ENCODE data around the gene CAPS.

The CAPS gene

DNA sequence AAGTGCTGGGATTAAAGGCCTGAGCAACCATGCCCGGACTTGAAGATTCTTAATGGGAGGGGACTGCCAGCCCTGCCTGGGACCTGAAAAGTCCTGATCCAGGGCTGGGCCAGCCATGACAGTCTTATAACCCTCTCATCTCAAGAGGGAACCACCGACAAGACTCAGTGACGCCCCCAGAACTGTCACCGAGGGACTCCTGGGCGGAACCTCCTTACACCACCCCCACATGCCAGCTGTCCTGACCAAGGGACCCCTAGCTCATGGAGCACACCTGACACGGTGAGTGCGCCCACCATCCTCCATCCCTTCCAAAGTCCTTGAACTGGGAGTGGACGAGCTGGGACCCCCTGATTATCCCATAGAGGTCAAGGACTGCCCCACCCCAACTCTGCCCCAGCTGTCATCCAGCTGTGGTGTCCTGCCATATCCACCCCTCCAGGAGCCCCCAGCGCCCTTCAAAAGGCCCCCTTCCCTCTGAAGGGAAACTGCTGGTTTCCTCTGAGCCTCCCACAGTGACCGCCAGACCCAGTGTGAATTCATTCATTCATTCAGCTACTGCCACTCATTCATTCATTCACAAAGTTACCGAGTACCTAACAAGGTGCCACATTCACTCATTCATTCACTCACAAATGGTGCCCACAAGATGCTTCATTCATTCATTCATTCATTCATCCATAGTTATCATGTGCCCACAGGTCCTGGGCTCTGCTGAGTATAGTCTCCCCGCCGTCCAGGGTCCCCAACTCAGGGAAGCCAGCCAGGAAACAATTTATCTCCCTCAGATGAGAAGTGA is 14.1 kb upstream of the CAPS start:
- no peak overlapping the region for H3K27ac ChIP-seq
- no peak for TF ChIP-seq ZFX (IDR thresholded peaks at IDR 0.05; ENCODE audit: borderline replicate concordance)
- TF ChIP-seq, protein P1, sequence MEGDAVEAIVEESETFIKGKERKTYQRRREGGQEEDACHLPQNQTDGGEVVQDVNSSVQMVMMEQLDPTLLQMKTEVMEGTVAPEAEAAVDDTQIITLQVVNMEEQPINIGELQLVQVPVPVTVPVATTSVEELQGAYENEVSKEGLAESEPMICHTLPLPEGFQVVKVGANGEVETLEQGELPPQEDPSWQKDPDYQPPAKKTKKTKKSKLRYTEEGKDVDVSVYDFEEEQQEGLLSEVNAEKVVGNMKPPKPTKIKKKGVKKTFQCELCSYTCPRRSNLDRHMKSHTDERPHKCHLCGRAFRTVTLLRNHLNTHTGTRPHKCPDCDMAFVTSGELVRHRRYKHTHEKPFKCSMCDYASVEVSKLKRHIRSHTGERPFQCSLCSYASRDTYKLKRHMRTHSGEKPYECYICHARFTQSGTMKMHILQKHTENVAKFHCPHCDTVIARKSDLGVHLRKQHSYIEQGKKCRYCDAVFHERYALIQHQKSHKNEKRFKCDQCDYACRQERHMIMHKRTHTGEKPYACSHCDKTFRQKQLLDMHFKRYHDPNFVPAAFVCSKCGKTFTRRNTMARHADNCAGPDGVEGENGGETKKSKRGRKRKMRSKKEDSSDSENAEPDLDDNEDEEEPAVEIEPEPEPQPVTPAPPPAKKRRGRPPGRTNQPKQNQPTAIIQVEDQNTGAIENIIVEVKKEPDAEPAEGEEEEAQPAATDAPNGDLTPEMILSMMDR (IDR thresholded peaks at IDR 0.05): no peak

DNA sequence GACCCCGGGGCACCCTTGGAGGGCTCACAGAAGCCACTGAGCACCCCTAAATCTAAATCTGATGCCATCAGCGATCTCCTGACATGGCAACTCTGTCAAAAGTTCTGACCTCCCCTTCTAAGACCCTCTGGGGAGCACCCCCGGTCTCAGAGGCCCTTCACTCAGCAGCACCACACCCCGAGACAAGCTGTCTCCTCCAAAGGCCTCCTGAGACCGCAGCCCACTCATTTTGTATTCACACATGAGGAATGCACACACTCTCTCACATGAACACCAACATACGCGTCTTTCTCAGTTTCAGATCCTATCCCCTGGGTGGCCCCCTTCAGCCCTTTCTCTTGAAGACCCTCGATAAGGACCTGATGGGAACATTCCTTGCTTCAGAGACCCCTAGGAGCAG is 13.1 kb upstream of the CAPS start:
- no peak overlapping the region for H3K27ac ChIP-seq
- TF ChIP-seq, protein P1 (IDR thresholded peaks at IDR 0.05): no peak
- TF ChIP-seq ZFX (IDR thresholded peaks at IDR 0.05; ENCODE audit: borderline replicate concordance): no peak

DNA sequence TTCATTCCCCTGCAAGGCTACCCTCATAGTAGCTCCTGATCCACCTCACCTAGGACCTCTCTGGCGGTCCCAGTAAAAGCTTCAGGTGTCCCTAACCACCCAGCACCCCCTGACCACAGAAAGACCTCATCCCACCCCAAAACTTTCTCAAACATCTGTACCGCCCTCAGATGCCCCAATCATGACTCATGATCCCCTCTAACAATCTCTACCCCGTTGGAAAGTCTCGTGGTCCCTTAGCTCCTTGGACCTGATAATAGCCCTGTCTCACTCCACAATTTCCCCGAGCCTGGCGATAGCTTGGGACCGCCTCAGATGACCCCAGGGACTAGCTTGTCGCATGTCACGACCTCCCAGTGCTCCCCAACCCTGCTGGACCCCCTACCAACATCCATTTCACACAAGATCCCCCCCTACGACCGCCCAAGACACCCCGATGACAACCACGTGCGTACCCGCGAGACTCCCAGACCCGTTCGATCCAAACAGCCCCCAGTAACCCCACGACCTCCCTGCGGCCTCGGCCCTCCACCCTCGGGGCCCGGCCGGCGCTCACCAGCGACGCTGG is 10.9 kb upstream of the CAPS start:
- TF ChIP-seq, protein P1 (IDR thresholded peaks at IDR 0.05): no peak
- TF ChIP-seq ZFX (IDR thresholded peaks at IDR 0.05; ENCODE audit: borderline replicate concordance): no peak
- peak overlapping the region; percentile 90 for H3K27ac ChIP-seq

DNA sequence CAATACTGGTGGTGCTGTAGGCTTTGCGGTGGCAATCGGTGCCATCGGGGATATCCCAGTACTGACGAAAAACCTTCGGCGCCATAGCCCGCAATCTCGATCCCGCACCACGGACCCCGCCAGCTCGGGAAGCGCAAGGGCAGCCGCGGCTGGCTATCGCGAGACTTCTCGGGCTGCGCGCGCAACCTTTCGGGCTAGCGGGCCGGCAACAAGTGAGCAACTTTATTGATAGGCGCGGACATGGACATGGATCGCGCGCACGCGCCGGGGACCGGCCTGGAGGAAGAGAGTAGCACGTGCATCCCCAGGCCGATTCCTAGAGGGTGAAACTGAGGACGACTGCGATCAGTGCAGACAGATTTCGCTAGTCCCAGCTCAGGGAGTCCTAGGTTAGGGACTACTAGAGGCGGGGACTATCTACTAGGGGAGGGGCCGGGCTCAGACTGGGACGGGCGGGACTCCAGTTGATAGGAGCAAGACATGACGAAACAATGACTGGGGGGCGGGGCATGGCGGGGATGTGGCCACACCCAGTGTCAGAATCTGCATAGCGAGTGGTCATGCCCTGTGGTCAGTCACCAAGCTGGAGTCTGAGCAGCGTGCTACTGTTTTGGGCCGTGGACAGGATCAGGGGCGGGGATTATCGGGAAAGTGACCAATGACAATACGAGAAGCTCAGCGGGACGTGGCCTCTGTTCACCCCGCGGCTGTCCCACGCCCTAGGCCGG is 10.3 kb upstream of the CAPS start, which contains the start of gene NDUFA11:
Gene NDUFA11, minus strand, starts transcription at position 167 of the 728 bp plus-strand sequence. Its CDS starts 82 bp downstream, at position 85.
- H3K27ac ChIP-seq: peak within 1 kb of the TSS; percentile 90
- TF ChIP-seq ZFX (IDR thresholded peaks at IDR 0.05; ENCODE audit: borderline replicate concordance): no peak

DNA sequence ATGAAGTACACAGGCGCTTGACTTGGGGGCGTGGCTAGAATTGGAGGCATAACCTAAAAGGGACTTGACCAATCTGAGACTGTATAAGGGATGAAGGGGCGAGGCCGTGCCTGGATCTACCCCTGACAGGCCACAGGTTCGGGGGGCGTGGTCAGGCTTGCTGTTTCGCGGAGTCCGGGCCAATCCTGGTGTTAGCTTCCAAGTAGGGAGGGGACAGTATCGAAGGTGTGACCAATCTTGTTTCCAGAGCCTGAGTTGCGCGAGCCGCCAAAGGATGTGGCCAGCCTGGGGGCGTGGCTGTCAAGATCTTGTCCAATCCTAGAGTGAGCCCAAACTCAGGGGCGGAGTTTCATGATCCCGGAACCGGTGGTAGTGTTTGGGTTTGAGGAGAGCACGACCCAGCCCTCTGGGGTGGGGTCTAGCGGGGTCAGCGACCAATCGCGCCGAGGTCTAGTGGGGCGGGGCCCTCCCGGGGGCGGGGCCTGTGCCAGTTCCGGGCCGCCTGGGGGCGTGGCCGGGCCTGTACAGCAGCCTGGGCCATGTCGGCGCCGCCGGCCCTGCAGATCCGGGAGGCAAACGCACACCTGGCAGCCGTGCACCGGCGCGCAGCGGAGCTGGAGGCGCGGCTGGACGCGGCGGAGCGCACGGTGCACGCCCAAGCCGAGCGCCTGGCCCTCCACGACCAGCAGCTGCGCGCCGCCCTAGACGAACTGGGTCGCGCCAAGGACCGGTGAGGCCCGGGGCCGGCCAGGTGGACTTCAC is 9.5 kb upstream of the CAPS start, which contains the start of gene VMAC:
Gene VMAC, plus strand, starts transcription at position 521 of the 762 bp plus-strand sequence. Its CDS starts 19 bp downstream, at position 540.
- peak within 1 kb of the TSS; percentile 90 for H3K27ac ChIP-seq
- no peak for TF ChIP-seq ZFX (IDR thresholded peaks at IDR 0.05; ENCODE audit: borderline replicate concordance)
- TF ChIP-seq, protein P1 (IDR thresholded peaks at IDR 0.05): no peak

DNA sequence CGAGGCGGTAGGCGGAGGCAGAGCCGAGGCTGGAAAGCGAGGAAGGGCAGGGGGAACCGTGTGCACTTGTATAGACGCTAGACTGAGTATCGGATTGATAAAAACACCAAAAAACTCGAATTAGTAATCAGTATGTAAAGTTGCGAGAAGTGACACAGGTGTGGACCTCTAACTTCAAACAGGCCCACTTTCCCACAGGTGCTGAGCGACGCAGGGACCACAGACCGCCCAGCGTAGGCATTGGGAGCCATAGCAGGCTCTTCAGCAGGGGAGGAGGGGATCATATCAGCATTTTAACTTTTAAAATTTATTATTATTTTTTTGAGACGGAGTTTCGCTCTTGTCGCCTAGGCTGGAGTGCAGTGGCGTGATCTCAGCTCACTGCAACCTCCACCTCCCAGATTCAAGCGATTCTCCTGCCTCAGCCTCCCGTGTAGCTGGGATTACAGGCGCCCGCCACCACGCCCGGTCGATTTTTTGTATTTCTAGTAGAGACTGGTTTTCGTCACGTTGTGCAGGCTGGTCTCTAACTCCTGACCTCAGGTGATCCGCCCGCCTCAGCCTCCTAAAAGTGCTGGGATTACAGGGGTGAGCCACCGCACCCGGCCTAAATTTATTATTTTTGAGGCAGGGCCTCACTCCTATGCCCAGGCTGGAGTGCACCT is 8.8 kb upstream of the CAPS start:
- TF ChIP-seq, protein P1 (IDR thresholded peaks at IDR 0.05): no peak
- no peak for TF ChIP-seq ZFX (IDR thresholded peaks at IDR 0.05; ENCODE audit: borderline replicate concordance)
- peak overlapping the region; percentile 90 for H3K27ac ChIP-seq
